ENCODE data around the gene KCNJ4.

KCNJ4 gene

DNA sequence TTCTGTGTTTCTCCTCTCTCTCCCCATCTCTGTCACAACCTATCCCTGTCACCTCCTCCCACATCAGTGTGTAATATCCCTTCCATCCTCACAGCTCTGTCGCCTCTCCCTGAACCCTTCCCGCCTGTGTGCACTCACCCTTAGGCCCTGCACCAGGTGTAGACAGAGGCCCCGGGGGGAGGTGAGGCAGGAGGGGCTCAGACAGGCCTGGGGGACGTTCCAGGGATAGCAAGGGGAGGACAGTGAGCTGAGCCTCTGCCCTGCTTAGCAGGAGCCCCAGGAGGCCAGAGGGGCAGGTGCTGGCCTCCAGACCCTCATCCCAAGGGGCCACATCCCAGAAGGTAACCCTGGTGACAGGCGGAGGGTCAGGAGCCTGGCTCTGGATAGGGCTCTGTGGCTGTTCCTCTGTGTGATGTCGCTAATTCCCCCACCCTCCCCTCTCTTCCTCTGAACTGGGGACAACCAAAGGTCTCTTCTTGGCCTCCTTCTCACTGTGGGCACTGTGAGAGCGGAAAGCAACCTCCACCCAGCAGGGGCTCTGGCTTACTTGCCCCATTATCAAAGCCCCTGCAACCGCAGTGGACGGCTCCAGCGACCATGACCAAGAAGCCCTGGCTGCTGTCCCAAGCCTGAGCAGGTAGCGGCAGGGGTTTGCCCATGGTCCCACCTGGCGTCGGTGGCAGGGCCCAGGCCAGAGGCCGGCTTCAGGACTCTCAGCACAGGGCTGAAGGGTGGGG, 35.7 kb downstream of the KCNJ4 start:
- TF ChIP-seq, protein P1, sequence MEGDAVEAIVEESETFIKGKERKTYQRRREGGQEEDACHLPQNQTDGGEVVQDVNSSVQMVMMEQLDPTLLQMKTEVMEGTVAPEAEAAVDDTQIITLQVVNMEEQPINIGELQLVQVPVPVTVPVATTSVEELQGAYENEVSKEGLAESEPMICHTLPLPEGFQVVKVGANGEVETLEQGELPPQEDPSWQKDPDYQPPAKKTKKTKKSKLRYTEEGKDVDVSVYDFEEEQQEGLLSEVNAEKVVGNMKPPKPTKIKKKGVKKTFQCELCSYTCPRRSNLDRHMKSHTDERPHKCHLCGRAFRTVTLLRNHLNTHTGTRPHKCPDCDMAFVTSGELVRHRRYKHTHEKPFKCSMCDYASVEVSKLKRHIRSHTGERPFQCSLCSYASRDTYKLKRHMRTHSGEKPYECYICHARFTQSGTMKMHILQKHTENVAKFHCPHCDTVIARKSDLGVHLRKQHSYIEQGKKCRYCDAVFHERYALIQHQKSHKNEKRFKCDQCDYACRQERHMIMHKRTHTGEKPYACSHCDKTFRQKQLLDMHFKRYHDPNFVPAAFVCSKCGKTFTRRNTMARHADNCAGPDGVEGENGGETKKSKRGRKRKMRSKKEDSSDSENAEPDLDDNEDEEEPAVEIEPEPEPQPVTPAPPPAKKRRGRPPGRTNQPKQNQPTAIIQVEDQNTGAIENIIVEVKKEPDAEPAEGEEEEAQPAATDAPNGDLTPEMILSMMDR (conservative IDR thresholded peaks at IDR 0.05; ENCODE audit: control insufficient read depth, insufficient read depth, low read depth, low read length), result no peak
- DNase-seq (ENCODE audit: low read depth), result no peak
- no peak overlapping the region for H3K4me3 ChIP-seq (ENCODE audit: control insufficient read depth, low read depth, low read length)

DNA sequence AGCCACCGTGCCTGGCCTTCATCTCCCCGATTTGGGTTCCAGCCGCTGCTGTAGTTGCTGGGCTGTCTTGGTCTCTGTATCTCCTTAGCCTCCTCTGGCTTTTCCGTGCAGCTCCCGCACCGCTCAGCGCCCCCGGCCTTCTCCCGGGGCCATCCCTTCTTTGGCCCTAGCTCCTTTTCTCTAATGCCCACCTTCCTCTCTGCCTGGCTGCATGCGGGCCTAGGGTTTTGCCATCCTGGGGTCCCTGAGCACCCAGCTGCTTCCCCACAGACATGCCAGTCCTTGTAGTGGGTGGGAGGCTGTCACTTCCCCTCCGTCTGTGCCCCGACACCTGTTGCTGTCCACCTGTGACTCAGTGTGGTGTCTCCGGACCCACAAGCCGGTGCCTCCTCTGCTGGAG, 36.4 kb downstream of the KCNJ4 start:
- DNase-seq (ENCODE audit: low read depth), result no peak
- H3K4me3 ChIP-seq (ENCODE audit: control insufficient read depth, low read depth, low read length), result no peak overlapping the region
- TF ChIP-seq, protein P1 (conservative IDR thresholded peaks at IDR 0.05; ENCODE audit: control insufficient read depth, insufficient read depth, low read depth, low read length), result no peak

DNA sequence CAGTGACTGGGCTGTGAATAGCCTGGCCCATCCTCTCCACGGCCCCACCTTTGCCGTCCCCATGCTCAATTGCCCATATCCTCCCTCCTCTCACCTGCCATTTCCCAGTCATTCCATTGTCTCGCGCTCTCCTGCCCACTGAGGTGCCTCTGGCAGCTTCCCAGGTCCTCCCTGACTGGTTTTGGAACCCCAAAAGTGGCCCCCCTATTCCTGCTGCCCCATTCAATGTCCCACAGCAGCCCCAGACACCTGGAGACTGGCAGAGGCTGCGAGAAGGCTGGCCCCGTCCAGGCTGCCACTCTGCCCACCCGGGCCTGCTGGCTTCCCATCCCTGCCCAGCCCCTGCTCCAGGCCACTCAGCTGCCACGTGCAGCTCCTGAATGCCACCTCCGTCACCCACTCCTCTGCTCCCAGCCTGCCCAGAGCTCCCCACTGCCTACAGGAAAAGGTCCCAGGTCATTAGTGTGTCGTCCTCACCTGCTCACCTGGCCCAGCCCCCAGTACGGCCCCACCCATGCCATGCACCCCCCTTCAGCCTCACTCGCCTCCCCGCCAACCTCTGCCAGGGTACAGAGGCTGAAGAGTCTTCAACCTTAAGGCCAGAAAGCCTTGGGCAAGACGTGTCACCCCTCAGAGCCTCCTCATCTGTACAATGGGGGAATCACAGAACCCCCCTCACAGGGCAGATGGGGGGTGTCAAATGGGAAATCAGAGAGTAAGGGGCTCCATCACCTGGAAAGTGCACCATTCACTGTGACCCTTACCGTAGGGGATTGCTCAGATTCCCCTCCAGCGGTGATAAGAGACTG, 37.5 kb downstream of the KCNJ4 start:
- H3K4me3 ChIP-seq (ENCODE audit: control insufficient read depth, low read depth, low read length), result no peak overlapping the region
- no peak for DNase-seq (ENCODE audit: low read depth)
- TF ChIP-seq, protein P1 (conservative IDR thresholded peaks at IDR 0.05; ENCODE audit: control insufficient read depth, insufficient read depth, low read depth, low read length), result no peak

DNA sequence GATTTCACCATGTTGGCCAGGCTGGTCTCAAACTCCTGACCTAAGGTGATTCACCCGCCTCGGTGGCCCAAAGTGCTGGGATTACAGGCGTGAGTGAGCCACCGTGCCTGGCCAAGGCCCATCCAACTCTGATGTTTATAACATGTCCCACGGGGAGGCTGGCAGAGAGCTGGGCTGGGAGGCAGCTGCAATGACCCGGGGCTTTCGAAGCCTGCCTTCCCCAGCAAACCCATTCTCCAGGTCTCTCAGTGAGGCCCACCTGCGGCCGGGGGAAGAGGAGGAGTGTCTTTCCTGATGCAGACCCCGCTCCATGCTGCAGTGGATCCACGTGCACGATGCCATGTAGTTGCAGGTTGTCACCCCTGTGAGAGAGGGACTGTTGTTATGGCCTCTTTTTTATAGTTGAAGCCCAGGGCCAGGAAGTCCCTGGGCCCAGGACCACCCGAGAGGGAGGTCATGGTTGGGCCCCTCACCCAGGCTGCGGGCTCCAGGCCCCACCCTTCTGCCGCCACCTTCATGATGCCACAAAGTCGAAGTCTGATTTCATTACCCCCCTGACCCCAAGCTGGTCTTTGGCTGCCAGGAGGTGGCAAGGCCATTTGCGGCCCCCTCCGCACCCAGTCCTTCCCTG, 38.3 kb downstream of the KCNJ4 start:
- no peak for DNase-seq (ENCODE audit: low read depth)
- H3K4me3 ChIP-seq (ENCODE audit: control insufficient read depth, low read depth, low read length), result no peak overlapping the region
- TF ChIP-seq, protein P1 (conservative IDR thresholded peaks at IDR 0.05; ENCODE audit: control insufficient read depth, insufficient read depth, low read depth, low read length), result no peak

DNA sequence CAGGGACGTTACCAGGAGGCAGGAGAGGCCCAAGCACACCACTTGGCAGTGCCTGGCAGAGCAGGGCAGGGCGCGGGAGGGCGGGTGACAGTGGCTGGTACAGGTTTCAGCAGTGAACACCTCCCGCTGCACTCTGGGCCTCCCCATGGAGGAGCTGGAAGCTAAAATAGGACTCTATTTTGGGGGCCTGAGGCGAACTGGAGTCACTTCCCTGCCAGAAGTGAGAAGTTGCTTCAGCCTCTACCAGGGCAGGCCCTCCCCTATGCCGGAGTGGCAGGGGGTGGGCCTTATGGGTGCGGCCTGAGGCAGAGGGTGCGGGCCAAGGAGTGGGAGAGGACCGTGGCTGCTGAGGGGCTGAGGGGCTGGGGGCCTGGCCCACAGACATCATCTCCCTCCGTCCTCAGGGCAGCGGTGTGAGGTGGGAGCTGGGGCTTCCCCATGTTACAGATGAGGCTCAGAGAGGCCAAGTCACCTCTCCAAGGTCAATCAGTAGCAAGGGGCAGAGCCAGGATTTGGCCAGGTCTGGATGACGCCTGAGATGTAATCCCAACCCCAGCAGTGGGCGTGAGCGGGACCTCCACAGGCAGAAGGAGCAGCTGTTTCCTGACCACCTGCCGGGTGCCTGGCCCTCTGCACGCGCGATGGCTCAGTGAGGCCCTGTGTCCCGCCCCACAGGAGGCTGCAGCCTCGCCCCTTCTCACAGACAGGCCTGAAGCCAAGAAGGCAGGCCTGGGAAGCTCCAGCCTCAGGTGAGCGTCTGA, 39.3 kb downstream of the KCNJ4 start:
- no peak overlapping the region for H3K4me3 ChIP-seq (ENCODE audit: control insufficient read depth, low read depth, low read length)
- DNase-seq (ENCODE audit: low read depth), result no peak
- TF ChIP-seq, protein P1 (conservative IDR thresholded peaks at IDR 0.05; ENCODE audit: control insufficient read depth, insufficient read depth, low read depth, low read length), result no peak

DNA sequence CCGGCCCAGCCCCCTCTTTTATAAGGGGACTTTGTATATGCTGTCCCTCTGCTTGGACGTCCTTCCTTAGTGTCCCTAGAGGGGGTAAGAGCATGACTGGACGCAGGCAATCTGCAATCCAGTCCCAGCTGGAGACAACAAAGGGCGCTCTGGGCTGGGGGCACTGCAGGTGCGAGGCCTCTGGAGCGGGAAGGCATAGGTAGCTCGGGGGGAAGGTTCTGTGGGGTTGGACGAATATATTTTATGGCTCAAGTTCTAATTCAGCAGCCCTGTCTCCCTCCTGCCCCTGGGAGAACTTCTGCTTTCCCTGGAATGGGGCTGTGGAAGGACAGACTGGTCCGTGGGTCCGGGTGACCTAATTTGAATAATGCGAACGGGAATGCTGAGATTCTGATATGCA, 40.0 kb downstream of the KCNJ4 start:
- TF ChIP-seq, protein P1 (conservative IDR thresholded peaks at IDR 0.05; ENCODE audit: control insufficient read depth, insufficient read depth, low read depth, low read length), result no peak
- H3K4me3 ChIP-seq (ENCODE audit: control insufficient read depth, low read depth, low read length), result no peak overlapping the region
- DNase-seq (ENCODE audit: low read depth), result no peak

Data from fibroblast of mammary gland (primary cell).